ENCODE results near the gene NHEJ1.
A peak's percentile ranks its signal among the peaks of the same experiment; 100 is the strongest.

NHEJ1 gene

DNA sequence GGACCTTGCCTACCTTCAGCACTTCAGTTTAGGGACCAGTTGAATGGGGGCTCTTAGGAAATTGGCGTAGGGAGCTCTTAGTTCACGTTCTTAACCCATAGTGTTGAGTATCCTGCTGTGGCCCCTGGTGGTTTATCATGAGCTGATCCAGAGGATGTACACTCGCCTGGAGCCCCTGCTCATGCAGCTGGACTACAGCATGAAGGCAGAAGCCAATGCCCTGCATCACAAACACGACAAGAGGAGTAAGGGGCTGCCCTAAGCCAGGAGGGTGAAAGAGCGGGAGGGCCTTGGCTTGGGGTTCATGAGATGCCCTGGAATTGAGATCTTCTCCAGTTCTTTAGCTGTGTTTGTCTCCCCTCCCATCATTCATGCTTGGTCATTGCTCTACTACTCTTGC is 20.3 kb upstream of the NHEJ1 start:
- TF ChIP-seq TAF1 (IDR thresholded peaks at IDR 0.05; ENCODE audit: borderline replicate concordance, insufficient read depth, low read length) (no peak), POLR2AphosphoS5 (IDR thresholded peaks at IDR 0.05; ENCODE audit: low read depth, low read length) (no peak), FOXP2 (optimal IDR thresholded peaks at IDR 0.05; ENCODE audit: borderline replicate concordance, extremely low read depth, extremely low read length, insufficient read depth) (no peak), SIN3A (IDR thresholded peaks at IDR 0.05; ENCODE audit: borderline replicate concordance, insufficient read depth, low read length) (no peak)
- TF ChIP-seq, protein P1, sequence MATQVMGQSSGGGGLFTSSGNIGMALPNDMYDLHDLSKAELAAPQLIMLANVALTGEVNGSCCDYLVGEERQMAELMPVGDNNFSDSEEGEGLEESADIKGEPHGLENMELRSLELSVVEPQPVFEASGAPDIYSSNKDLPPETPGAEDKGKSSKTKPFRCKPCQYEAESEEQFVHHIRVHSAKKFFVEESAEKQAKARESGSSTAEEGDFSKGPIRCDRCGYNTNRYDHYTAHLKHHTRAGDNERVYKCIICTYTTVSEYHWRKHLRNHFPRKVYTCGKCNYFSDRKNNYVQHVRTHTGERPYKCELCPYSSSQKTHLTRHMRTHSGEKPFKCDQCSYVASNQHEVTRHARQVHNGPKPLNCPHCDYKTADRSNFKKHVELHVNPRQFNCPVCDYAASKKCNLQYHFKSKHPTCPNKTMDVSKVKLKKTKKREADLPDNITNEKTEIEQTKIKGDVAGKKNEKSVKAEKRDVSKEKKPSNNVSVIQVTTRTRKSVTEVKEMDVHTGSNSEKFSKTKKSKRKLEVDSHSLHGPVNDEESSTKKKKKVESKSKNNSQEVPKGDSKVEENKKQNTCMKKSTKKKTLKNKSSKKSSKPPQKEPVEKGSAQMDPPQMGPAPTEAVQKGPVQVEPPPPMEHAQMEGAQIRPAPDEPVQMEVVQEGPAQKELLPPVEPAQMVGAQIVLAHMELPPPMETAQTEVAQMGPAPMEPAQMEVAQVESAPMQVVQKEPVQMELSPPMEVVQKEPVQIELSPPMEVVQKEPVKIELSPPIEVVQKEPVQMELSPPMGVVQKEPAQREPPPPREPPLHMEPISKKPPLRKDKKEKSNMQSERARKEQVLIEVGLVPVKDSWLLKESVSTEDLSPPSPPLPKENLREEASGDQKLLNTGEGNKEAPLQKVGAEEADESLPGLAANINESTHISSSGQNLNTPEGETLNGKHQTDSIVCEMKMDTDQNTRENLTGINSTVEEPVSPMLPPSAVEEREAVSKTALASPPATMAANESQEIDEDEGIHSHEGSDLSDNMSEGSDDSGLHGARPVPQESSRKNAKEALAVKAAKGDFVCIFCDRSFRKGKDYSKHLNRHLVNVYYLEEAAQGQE (IDR thresholded peaks at IDR 0.05; ENCODE audit: insufficient read depth in 1 of 2, low read depth in 2 of 2, low read length in 2 of 2) = no peak

DNA sequence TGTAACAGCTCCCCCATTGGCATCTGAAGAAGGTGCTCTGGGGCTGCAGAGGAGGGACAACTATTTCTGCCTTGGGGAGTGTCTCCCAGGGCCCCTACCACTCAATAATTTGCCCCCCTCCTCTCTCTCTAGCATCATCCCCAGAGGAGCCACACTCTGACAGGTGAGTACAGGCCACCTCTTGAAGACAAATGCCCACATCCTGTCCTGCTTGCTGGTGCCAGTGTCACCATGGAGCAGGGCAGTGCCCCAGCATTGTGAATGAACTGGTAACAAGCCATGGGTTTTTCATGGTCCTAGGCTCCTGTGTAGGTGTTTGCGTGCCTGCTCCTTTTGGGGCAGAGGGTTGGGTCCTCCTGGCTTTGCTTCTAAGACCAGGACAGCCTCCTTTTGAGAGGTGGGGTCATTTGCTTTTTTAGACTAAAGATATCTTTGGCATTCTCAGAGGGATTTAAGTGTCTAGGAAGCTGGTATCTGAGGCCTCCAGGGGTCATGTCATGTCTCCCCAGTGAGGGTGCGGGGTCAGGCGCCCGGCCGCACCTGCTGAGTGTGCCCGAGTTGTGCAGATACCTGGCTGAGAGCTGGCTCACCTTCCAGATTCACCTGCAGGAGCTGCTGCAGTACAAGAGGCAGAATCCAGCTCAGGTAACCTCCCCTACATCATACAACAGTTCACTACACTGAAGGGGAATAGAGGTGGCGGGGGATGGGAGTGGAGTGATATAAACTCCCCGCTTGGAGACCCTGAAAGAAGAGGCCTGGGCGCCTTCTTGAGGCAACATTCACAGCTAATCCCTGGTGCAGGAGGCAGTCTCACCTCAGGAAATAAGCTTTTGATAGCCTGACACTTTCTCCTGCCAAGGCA is 19.2 kb upstream of the NHEJ1 start:
- TF ChIP-seq FOXP2 (optimal IDR thresholded peaks at IDR 0.05; ENCODE audit: borderline replicate concordance, extremely low read depth, extremely low read length, insufficient read depth) = no peak
- TF ChIP-seq POLR2AphosphoS5 (IDR thresholded peaks at IDR 0.05; ENCODE audit: low read depth, low read length) = no peak
- TF ChIP-seq, protein P1 (IDR thresholded peaks at IDR 0.05; ENCODE audit: insufficient read depth in 1 of 2, low read depth in 2 of 2, low read length in 2 of 2) = no peak
- no peak for TF ChIP-seq TAF1 (IDR thresholded peaks at IDR 0.05; ENCODE audit: borderline replicate concordance, insufficient read depth, low read length)
- no peak for TF ChIP-seq SIN3A (IDR thresholded peaks at IDR 0.05; ENCODE audit: borderline replicate concordance, insufficient read depth, low read length)

DNA sequence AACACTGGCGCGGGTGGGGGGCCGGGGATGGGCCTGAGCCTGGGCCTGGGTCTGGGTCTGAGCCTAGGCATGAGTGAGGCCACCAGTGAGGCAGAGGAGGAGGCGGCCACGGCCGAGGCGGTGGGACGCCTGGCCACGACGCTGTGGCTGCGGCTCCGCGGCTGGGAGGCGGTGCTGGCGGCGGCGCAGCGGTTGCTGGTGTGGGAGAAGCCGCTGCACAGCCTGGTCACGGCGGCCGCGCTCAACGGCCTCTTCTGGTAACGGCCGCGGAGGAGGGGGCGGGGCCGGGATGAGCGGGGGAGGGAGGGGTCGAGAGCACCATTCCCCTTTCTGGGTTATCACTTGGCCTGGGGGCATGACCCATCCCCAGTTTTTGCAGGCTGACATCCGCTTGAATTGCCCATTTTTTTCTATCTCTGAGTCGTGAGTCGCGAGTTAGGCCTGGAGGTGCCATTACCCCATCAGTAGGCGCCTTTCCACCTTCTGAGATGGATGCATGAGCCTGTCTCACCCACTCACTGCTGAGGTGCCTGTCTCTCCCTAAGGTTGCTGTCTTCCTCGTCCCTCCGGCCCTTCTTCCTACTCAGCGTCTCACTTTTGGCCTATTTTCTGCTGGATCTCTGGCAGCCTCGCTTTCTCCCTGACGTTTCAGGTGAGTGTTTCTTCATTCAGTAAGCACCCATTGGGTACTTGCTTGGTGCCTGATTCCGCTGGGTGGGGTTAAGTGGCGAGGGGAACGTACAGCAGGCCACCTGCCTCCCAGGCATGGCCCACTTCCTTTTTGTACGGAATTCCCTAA is 18.0 kb upstream of the NHEJ1 start:
- TF ChIP-seq POLR2AphosphoS5 (IDR thresholded peaks at IDR 0.05; ENCODE audit: low read depth, low read length) = no peak
- TF ChIP-seq, protein P1 (IDR thresholded peaks at IDR 0.05; ENCODE audit: insufficient read depth in 1 of 2, low read depth in 2 of 2, low read length in 2 of 2) = no peak
- TF ChIP-seq SIN3A (IDR thresholded peaks at IDR 0.05; ENCODE audit: borderline replicate concordance, insufficient read depth, low read length) = no peak
- TF ChIP-seq TAF1 (IDR thresholded peaks at IDR 0.05; ENCODE audit: borderline replicate concordance, insufficient read depth, low read length) = no peak
- TF ChIP-seq FOXP2 (optimal IDR thresholded peaks at IDR 0.05; ENCODE audit: borderline replicate concordance, extremely low read depth, extremely low read length, insufficient read depth) = no peak

DNA sequence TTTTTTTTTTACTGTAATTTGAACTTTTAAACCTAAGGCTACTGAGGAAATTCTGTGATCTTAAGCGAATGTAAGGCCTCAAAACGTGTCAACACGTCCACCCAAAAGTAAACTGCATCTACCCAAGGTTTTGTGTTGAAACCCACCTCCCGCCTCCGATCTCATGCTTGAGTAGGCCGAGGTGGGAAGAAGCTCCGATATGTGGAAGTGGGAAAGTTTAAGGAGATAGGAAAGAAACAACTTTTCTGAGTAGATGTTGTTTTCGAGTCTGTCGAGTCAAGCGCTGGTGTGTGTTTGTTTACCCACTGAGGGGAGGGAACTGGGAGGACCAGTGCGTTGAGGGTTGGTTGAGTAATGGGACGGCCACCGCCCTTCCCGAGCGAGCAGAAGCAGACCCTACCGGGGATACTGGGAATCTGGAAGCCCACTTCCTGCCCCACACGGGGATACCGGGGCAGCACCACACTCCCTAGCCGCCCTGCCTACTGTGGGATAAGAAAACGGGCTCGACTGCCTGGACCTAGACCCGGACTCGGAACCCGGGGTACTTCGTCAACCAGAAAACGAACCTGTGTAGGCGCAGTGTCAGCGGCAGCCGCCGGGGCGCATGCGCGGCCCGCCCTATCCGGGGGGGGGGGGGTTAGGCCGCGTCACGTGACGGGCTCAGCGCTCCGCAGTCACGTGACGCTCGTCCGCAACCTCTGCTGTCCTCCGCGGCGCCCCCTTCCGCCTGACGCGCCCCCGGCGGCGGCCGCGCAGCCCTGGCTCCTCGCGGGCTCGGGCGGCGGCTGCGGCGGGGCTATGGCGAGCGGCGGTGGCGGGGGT is 17.1 kb upstream of the NHEJ1 start, which contains the start of gene RETREG2:
TSS of gene RETREG2 (plus strand) at position 724 of the 825 bp plus-strand sequence. CDS start at position 802, 78 bp downstream.
- TF ChIP-seq POLR2AphosphoS5 (IDR thresholded peaks at IDR 0.05; ENCODE audit: low read depth, low read length) (peak; percentile 94), FOXP2 (optimal IDR thresholded peaks at IDR 0.05; ENCODE audit: borderline replicate concordance, extremely low read depth, extremely low read length, insufficient read depth) (peak; percentile 72), SIN3A (IDR thresholded peaks at IDR 0.05; ENCODE audit: borderline replicate concordance, insufficient read depth, low read length) (peak; percentile 79; the same call in 1 of the 2 replicates), TAF1 (IDR thresholded peaks at IDR 0.05; ENCODE audit: borderline replicate concordance, insufficient read depth, low read length) (peak; percentile 65; the same call in 1 of the 2 replicates)
- TF ChIP-seq, protein P1 (IDR thresholded peaks at IDR 0.05; ENCODE audit: insufficient read depth in 1 of 2, low read depth in 2 of 2, low read length in 2 of 2) = no peak
